ENCODE measurements around the gene FASTKD1. TPM values are rescaled to one million over a fixed set of nuclear protein-coding genes. Genes with fewer than 3 reads are reported as not detected.

The FASTKD1 gene
- total and polyA plus RNA-seq, 2 donors from 2014 or later: 24.2 to 49.8 TPM

DNA sequence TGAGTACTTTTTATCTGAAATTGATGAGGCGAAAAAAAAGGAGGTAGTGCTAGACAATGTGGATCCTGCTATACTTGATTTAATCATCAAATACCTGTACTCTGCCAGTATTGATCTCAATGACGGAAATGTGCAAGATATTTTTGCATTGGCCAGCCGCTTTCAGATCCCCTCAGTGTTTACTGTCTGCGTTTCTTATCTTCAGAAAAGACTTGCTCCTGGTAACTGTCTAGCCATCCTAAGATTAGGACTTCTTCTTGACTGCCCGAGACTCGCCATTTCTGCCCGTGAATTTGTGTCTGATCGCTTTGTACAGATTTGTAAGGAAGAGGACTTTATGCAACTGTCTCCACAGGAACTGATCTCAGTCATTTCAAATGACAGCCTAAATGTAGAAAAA is 63.7 kb downstream of the FASTKD1 start:
- H3K4me1 ChIP-seq (ENCODE audit: control insufficient read depth in 2 of 3, insufficient read depth in 2 of 3, low read depth in 1 of 3, low read length in 3 of 3): no peaks in the 10 kb centered on the region
- DNase-seq: no peak
- H3K27me3 ChIP-seq (ENCODE audit: control insufficient read depth, insufficient read depth, low read length): no peaks in the 10 kb centered on the region
- no peak overlapping the region for H3K9ac ChIP-seq (ENCODE audit: low read length in 3 of 3)
- TF ChIP-seq, protein P1, sequence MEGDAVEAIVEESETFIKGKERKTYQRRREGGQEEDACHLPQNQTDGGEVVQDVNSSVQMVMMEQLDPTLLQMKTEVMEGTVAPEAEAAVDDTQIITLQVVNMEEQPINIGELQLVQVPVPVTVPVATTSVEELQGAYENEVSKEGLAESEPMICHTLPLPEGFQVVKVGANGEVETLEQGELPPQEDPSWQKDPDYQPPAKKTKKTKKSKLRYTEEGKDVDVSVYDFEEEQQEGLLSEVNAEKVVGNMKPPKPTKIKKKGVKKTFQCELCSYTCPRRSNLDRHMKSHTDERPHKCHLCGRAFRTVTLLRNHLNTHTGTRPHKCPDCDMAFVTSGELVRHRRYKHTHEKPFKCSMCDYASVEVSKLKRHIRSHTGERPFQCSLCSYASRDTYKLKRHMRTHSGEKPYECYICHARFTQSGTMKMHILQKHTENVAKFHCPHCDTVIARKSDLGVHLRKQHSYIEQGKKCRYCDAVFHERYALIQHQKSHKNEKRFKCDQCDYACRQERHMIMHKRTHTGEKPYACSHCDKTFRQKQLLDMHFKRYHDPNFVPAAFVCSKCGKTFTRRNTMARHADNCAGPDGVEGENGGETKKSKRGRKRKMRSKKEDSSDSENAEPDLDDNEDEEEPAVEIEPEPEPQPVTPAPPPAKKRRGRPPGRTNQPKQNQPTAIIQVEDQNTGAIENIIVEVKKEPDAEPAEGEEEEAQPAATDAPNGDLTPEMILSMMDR (IDR thresholded peaks at IDR 0.05; ENCODE audit: borderline replicate concordance, extremely low read depth, insufficient read depth): no peak
- FAIRE-seq: no peak
- H3K4me3 ChIP-seq (ENCODE audit: low read length in 3 of 3): no peak overlapping the region
- intact Hi-C loops (cut with DNase I): no loop called here
- no peaks in the 10 kb centered on the region for H3K36me3 ChIP-seq (ENCODE audit: control insufficient read depth in 2 of 3, insufficient read depth in 3 of 3, low read length in 3 of 3)
- H3K27ac ChIP-seq (ENCODE audit: low read depth in 2 of 2, low read length in 2 of 2): no peak overlapping the region
- H3K9me3 ChIP-seq (ENCODE audit: control insufficient read depth in 2 of 3, insufficient read depth in 1 of 3, low read length in 3 of 3): no peaks in the 10 kb centered on the region

DNA sequence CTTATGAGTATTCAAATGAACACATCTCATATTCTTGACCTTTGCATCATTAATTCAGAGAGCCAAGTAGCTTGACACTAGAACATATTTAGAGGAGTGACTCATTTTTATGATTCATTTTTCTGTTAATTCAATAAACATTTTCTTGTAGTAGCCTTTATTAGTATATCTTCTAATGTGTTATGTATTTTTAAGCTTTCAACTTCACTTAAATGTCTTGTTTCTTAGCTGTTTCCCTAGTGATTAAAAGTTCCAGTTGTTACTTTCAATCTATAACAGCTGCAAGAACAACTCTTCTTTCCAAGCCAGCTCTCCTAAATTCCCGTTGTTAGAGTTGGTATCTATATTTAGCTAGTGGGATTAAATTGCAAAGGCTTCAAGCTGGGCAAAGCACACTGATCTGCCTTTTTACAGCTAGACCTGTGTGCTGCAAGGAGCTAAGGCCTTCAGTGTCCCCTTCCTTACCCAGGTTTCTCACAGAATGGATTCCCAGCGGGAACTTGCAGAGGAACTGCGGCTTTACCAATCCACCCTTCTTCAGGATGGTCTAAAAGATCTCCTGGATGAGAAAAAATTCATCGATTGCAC is 64.3 kb downstream of the FASTKD1 start, which contains the start of gene KLHL41:
TSS of gene KLHL41 (plus strand) at position 405 of the 588 bp plus-strand sequence. CDS start at position 482, 77 bp downstream.
- Histone ChIP-seq H3K4me1 (ENCODE audit: control insufficient read depth in 2 of 3, insufficient read depth in 2 of 3, low read depth in 1 of 3, low read length in 3 of 3) (no peaks in the 10 kb centered on the region), H3K27ac (ENCODE audit: low read depth in 2 of 2, low read length in 2 of 2) (no peak within 1 kb of the TSS), H3K36me3 (ENCODE audit: control insufficient read depth in 2 of 3, insufficient read depth in 3 of 3, low read length in 3 of 3) (no peaks in the 10 kb centered on the region), H3K9me3 (ENCODE audit: control insufficient read depth in 2 of 3, insufficient read depth in 1 of 3, low read length in 3 of 3) (no peaks in the 10 kb centered on the region), H3K9ac (ENCODE audit: low read length in 3 of 3) (no peak within 1 kb of the TSS), H3K27me3 (ENCODE audit: control insufficient read depth, insufficient read depth, low read length) (no peaks in the 10 kb centered on the region), H3K4me3 (ENCODE audit: low read length in 3 of 3) (no peak within 1 kb of the TSS)
- no peak for FAIRE-seq
- TF ChIP-seq, protein P1 (IDR thresholded peaks at IDR 0.05; ENCODE audit: borderline replicate concordance, extremely low read depth, insufficient read depth): no peak
- peak in 2 of 5 donors; percentile 16 to 43 for DNase-seq
- intact Hi-C loops (cut with DNase I): no loop called here

DNA sequence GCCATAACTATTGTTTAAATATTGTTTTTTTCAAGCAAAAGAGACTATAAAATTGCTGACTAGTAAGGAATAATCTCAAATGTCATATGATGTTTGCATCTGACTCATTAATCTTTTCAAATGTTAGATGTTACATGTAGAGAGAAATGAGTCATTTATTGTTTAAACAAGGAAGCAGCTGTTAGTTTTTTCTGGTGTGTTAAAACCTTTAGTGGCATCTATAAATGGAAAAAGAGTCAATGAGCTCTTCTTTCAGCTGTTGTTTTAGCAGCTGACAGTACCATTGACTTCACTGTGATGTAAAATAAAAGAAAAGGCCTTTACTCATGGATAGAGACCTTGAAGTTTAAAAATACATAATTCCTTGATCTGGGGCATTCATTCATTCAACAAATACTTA is 66.0 kb downstream of the FASTKD1 start:
- intact Hi-C loops (cut with DNase I): no loop called here
- no peak overlapping the region for H3K9ac ChIP-seq (ENCODE audit: low read length in 3 of 3)
- FAIRE-seq (no peak), DNase-seq (no peak)
- H3K27ac ChIP-seq (ENCODE audit: low read depth in 2 of 2, low read length in 2 of 2): no peak overlapping the region
- H3K27me3 ChIP-seq (ENCODE audit: control insufficient read depth, insufficient read depth, low read length): no peaks in the 10 kb centered on the region
- H3K36me3 ChIP-seq (ENCODE audit: control insufficient read depth in 2 of 3, insufficient read depth in 3 of 3, low read length in 3 of 3): no peaks in the 10 kb centered on the region
- no peaks in the 10 kb centered on the region for H3K9me3 ChIP-seq (ENCODE audit: control insufficient read depth in 2 of 3, insufficient read depth in 1 of 3, low read length in 3 of 3)
- TF ChIP-seq, protein P1 (IDR thresholded peaks at IDR 0.05; ENCODE audit: borderline replicate concordance, extremely low read depth, insufficient read depth): no peak
- no peak overlapping the region for H3K4me3 ChIP-seq (ENCODE audit: low read length in 3 of 3)
- no peaks in the 10 kb centered on the region for H3K4me1 ChIP-seq (ENCODE audit: control insufficient read depth in 2 of 3, insufficient read depth in 2 of 3, low read depth in 1 of 3, low read length in 3 of 3)

DNA sequence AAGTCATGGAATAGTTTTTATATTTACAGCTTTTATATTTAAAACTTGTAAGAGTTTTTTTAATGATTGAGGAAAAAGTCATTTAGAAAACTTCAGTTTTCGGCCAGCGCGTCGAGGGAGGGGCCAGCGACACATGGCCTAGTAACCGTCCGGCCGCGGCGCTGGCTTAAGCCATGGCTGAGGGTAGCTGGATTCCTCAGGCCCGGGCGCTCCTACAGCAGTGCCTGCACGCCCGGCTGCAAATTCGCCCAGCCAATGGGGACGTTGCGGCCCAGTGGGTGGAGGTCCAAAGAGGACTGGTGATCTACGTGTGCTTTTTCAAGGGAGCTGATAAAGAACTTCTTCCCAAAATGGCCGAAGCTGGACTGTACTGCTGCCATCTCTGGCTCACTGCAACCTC is 69.0 kb downstream of the FASTKD1 start:
- no peaks in the 10 kb centered on the region for H3K4me1 ChIP-seq (ENCODE audit: control insufficient read depth in 2 of 3, insufficient read depth in 2 of 3, low read depth in 1 of 3, low read length in 3 of 3)
- peaks cover 4 to 6% (median 5%) of the 10 kb centered on the region in 3 donors for H3K36me3 ChIP-seq (ENCODE audit: control insufficient read depth in 2 of 3, insufficient read depth in 3 of 3, low read length in 3 of 3)
- H3K9me3 ChIP-seq (ENCODE audit: control insufficient read depth in 2 of 3, insufficient read depth in 1 of 3, low read length in 3 of 3): no peaks in the 10 kb centered on the region
- H3K27me3 ChIP-seq (ENCODE audit: control insufficient read depth, insufficient read depth, low read length): no peaks in the 10 kb centered on the region
- FAIRE-seq (no peak), DNase-seq (no peak)
- intact Hi-C loops (cut with DNase I): no loop called here
- no peak overlapping the region for H3K27ac ChIP-seq (ENCODE audit: low read depth in 2 of 2, low read length in 2 of 2)
- no peak overlapping the region for H3K9ac ChIP-seq (ENCODE audit: low read length in 3 of 3)
- H3K4me3 ChIP-seq (ENCODE audit: low read length in 3 of 3): no peak overlapping the region
- TF ChIP-seq, protein P1 (IDR thresholded peaks at IDR 0.05; ENCODE audit: borderline replicate concordance, extremely low read depth, insufficient read depth): no peak
